ENCODE results near the gene SORCS2. TPM values are rescaled to one million over a fixed set of nuclear protein-coding genes. Genes with fewer than 3 reads are reported as not detected.
A peak's percentile ranks its signal among the peaks of the same experiment; 100 is the strongest.

Gene SORCS2
- total RNA-seq, 2 donors from 2014 or later, result 0.68 to 0.92 TPM

GRCh38 chr4:7654550-7655445, 462.5 kb downstream of the SORCS2 start:
- no peak for DNase-seq (ENCODE audit: low spot score)
- no peaks in the 10 kb centered on the region for H3K36me3 ChIP-seq
- TF ChIP-seq CTCF (IDR thresholded peaks at IDR 0.05), result no peak
- peaks cover 0 to 13% of the 10 kb centered on the region in 2 donors for H3K4me1 ChIP-seq (ENCODE audit: control insufficient read depth in 1 of 2, low read depth in 2 of 2)
- no peak for ATAC-seq (ENCODE audit: insufficient number of reproducible peaks, low FRiP score, low read depth)
- no peaks in the 10 kb centered on the region for H3K9me3 ChIP-seq
- peak overlapping the region; percentile 7 for H3K4me3 ChIP-seq
- no peaks in the 10 kb centered on the region for H3K27me3 ChIP-seq (replicated peaks; ENCODE audit: insufficient read depth)
- H3K27ac ChIP-seq, result no peak overlapping the region

- H3K4me1 ChIP-seq (ENCODE audit: control insufficient read depth in 1 of 2, low read depth in 2 of 2), result peaks cover 0 to 13% of the 10 kb centered on the region in 2 donors
- DNase-seq (ENCODE audit: low spot score) (no peak), ATAC-seq (ENCODE audit: insufficient number of reproducible peaks, low FRiP score, low read depth) (no peak)
- H3K36me3 ChIP-seq, result no peaks in the 10 kb centered on the region
- H3K27ac ChIP-seq, result no peak overlapping the region
- H3K9me3 ChIP-seq, result no peaks in the 10 kb centered on the region
- no peaks in the 10 kb centered on the region for H3K27me3 ChIP-seq (replicated peaks; ENCODE audit: insufficient read depth)
- H3K4me3 ChIP-seq, result peak overlapping the region; percentile 7
- no peak for TF ChIP-seq CTCF (IDR thresholded peaks at IDR 0.05)
Measured at GRCh38 chr4:7655511-7656243, 463.3 kb downstream of the SORCS2 start.

- Histone ChIP-seq H3K36me3 (no peaks in the 10 kb centered on the region), H3K27ac (no peak overlapping the region), H3K4me3 (no peak overlapping the region), H3K4me1 (ENCODE audit: control insufficient read depth in 1 of 2, low read depth in 2 of 2) (peaks cover 0 to 13% of the 10 kb centered on the region in 2 donors), H3K27me3 (replicated peaks; ENCODE audit: insufficient read depth) (no peaks in the 10 kb centered on the region), H3K9me3 (no peaks in the 10 kb centered on the region)
- ATAC-seq (ENCODE audit: insufficient number of reproducible peaks, low FRiP score, low read depth) (no peak), DNase-seq (ENCODE audit: low spot score) (no peak)
- no peak for TF ChIP-seq CTCF (IDR thresholded peaks at IDR 0.05)
Measured at GRCh38 chr4:7656244-7656800, 464.0 kb downstream of the SORCS2 start.

DNA sequence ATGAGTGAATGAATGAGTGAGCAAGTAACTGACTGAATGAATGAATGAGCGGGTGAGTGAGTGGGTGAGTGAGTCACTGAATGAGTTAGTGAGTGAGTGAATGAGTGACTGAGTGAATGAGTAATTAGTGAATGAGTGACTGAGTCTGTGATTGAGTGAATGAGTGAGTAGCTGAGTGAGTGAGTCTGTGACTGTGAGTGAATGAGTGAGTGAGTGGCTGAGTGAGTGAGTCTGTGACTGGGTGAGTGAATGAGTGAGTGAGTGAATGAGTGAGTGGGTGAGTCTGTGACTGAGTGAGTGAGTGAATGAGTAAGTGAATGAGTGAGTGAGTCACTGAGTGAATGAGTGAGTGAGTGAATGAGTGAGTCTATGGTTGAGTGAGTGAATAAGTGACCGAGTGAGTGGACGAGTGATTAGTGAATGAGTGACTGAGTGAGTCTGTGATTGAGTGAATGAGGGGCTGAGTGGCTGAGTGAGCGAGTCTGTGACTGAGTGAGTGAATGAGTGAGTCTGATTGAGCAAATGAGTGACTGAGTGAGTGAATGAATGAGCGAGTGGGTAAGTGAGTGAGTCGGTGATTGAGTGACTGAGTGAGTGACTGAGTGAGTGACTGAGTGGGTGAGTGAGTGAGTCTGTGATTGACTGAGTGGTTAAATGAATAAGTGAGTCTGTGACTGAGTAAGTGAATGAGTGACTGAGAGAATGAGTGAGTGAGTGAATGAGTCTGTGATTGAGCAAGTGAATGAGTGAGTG, 465.4 kb downstream of the SORCS2 start:
- H3K27me3 ChIP-seq (replicated peaks; ENCODE audit: insufficient read depth), result no peaks in the 10 kb centered on the region
- no peaks in the 10 kb centered on the region for H3K36me3 ChIP-seq
- H3K27ac ChIP-seq, result no peak overlapping the region
- TF ChIP-seq CTCF (IDR thresholded peaks at IDR 0.05), result no peak
- no peaks in the 10 kb centered on the region for H3K9me3 ChIP-seq
- ATAC-seq (ENCODE audit: insufficient number of reproducible peaks, low FRiP score, low read depth) (no peak), DNase-seq (ENCODE audit: low spot score) (no peak)
- H3K4me1 ChIP-seq (ENCODE audit: control insufficient read depth in 1 of 2, low read depth in 2 of 2), result peaks cover 0 to 13% of the 10 kb centered on the region in 2 donors
- H3K4me3 ChIP-seq, result no peak overlapping the region
